AG09309 (cell line): ENCODE measurements around the gene PGAM5.

Experiments
- DNase-seq: peaks from one replicate; pipeline ENCODE4 v3.0.0-alpha.2; 2010; ENCODE audit warnings: low read depth
- H3K4me3 ChIP-seq: 2 replicates; pipeline ENCODE4 v1.5.1; 2011; ENCODE audit warnings: mild to moderate bottlenecking, low read depth, low read length, moderate library complexity; ENCODE audit not compliant: control insufficient read depth
- TF ChIP-seq, protein P1 (sequence below): IDR thresholded peaks from 2 replicates; pipeline ENCODE4 v1.5.1; 2011; ENCODE audit warnings: mild to moderate bottlenecking, low read depth, low read length, inconsistent platforms; ENCODE audit not compliant: insufficient read depth, control insufficient read depth; ENCODE audit errors: missing control alignments

PGAM5 gene

GRCh38 chr12:132728502-132728901, 17.9 kb downstream of the PGAM5 start:
- no peak overlapping the region for H3K4me3 ChIP-seq
- TF ChIP-seq, protein P1, sequence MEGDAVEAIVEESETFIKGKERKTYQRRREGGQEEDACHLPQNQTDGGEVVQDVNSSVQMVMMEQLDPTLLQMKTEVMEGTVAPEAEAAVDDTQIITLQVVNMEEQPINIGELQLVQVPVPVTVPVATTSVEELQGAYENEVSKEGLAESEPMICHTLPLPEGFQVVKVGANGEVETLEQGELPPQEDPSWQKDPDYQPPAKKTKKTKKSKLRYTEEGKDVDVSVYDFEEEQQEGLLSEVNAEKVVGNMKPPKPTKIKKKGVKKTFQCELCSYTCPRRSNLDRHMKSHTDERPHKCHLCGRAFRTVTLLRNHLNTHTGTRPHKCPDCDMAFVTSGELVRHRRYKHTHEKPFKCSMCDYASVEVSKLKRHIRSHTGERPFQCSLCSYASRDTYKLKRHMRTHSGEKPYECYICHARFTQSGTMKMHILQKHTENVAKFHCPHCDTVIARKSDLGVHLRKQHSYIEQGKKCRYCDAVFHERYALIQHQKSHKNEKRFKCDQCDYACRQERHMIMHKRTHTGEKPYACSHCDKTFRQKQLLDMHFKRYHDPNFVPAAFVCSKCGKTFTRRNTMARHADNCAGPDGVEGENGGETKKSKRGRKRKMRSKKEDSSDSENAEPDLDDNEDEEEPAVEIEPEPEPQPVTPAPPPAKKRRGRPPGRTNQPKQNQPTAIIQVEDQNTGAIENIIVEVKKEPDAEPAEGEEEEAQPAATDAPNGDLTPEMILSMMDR, result no peak
- no peak for DNase-seq

DNA sequence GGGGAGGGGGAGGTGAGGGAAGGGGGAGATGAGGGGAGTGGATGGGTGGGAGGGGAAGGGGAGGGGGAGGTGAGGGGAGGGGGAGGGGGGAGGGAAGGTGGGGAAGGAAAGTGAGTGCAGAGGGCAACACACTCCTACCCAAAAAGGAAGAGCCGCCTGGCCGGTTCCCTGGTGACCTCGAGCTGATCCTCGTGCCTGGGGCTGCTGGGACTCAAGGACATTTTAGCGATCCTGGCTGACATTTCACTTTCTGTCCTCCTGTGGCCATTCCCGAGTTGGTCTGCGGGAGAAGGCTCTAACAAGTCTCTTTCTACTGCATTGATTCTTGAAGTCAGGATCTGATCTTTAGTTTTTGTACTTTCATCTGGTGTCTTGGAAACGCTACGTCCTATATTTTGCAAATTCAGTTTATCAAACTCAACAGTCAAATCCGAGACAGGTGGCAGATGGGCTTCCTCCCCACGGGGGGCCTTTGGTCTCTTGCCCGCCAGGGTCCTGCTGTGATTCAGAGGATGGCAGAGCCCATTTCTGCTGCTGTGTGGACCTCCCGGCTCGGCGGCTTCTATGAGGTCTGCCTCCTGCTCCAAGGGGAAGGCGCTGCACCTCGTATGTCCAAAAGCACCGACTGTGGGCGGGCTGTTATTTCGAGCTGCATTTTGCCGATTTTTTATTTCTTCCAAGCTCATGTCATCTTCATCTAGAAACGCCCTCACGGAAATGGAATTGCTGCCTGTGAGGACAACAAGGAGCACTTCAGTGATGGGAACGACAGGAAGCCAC, 19.1 kb downstream of the PGAM5 start:
- DNase-seq, result no peak
- TF ChIP-seq, protein P1, result no peak
- no peak overlapping the region for H3K4me3 ChIP-seq

DNA sequence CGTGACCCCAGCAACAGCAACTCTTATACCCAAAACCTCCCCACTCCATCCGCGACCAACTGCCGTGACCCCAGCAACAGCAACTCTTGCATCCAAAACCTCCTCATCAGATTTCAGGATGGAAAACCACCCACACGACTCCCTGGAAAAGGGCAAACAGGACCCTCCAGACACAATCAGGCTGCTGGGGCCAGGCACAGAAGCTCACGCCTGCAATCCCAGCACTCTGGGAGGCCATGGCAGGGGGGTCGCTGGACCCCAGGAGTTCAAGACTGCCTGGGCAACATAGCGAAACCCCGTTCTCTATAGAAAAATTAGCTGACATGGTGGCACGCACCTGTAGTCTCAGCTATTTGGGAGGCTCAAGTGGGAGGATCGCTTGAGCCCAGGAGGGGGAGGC, 19.7 kb downstream of the PGAM5 start:
- DNase-seq, result no peak
- H3K4me3 ChIP-seq, result no peak overlapping the region
- TF ChIP-seq, protein P1, result no peak

- TF ChIP-seq, protein P1, result no peak
- H3K4me3 ChIP-seq, result no peak overlapping the region
- no peak for DNase-seq
Observed at GRCh38 chr12:132731574-132731973, 20.9 kb downstream of the PGAM5 start.

GRCh38 chr12:132734206-132734605, 23.6 kb downstream of the PGAM5 start:
- TF ChIP-seq, protein P1, result no peak
- no peak for DNase-seq
- no peak overlapping the region for H3K4me3 ChIP-seq

DNA sequence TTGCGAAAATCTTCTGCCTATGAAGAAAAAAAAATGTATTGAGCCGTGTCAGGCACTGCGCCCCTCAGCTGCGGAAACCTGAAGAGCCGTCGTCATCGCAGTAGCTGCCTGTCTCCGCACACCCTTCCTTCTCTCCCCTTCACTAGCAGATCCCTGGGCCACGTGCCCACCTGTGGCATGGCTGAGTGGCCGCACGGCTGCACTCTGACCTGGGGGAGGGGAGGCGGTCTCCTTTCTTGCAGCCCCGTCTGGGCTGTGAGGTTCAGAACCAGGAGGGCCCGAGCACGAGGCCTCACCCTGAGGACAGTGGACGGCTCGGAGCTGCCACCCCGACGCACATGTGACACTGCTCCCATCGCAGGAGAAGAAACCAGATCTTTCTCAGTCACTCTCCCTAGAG, 24.9 kb downstream of the PGAM5 start:
- H3K4me3 ChIP-seq, result no peak overlapping the region
- no peak for DNase-seq
- TF ChIP-seq, protein P1, result no peak
